ENCODE data around the gene NRK.
"Not testable (repeated sequence)": the region's sequence is repeated elsewhere in the genome, so short reads cannot be mapped to it uniquely, and the experiment has no call there.

Gene NRK

DNA sequence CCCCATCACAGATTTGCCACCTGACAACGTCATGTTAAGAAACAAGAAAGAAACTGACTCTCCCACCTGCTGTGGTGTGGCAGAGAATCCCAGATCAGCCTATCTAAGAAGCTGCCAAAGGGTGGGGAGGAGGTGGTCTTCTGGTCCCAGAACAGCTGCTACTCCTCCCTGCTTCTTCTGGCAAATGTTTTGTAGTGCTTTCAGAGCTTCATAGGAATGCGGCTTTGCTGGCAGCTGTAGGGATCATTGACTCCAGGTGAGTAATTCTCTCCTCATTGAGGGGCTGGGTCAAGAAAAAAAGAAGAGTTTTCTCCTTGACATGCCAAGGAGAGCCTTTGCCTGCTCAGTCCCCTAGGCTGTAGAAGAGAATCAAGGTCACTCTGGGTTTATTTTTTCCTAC lies 23.3 kb downstream of the NRK start:
- TF ChIP-seq, protein P1, sequence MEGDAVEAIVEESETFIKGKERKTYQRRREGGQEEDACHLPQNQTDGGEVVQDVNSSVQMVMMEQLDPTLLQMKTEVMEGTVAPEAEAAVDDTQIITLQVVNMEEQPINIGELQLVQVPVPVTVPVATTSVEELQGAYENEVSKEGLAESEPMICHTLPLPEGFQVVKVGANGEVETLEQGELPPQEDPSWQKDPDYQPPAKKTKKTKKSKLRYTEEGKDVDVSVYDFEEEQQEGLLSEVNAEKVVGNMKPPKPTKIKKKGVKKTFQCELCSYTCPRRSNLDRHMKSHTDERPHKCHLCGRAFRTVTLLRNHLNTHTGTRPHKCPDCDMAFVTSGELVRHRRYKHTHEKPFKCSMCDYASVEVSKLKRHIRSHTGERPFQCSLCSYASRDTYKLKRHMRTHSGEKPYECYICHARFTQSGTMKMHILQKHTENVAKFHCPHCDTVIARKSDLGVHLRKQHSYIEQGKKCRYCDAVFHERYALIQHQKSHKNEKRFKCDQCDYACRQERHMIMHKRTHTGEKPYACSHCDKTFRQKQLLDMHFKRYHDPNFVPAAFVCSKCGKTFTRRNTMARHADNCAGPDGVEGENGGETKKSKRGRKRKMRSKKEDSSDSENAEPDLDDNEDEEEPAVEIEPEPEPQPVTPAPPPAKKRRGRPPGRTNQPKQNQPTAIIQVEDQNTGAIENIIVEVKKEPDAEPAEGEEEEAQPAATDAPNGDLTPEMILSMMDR (IDR thresholded peaks at IDR 0.05; ENCODE audit: borderline replicate concordance, control extremely low read depth, extremely low read depth, insufficient read depth, missing control alignments) = no peak
- no peak for DNase-seq (ENCODE audit: low spot score)
- in situ Hi-C loops (cut with MboI; ENCODE audit: low sequenced_read_pairs, unreplicated experiment) = no loop called here

DNA sequence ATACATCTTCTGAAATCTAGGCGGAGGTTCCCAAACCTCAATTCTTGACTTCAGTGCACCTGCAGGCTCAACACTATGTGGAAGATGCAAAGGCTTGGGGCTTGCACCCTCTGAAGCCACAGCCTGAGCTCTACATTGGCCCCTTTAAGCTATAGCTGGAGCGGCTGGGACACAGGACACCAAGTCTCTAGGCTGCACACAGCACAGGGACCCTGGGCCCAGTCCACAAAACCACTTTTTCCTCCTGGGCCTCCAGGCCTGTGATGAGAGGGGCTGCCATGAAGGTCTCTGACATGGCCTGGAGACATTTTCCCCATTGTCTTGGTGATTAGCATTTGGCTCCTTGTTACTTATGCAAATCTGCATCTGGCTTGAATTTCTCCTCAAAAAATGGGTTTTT lies 27.8 kb downstream of the NRK start:
- in situ Hi-C loops (cut with MboI; ENCODE audit: low sequenced_read_pairs, unreplicated experiment); DNase-seq (ENCODE audit: low spot score): not testable (repeated sequence)

DNA sequence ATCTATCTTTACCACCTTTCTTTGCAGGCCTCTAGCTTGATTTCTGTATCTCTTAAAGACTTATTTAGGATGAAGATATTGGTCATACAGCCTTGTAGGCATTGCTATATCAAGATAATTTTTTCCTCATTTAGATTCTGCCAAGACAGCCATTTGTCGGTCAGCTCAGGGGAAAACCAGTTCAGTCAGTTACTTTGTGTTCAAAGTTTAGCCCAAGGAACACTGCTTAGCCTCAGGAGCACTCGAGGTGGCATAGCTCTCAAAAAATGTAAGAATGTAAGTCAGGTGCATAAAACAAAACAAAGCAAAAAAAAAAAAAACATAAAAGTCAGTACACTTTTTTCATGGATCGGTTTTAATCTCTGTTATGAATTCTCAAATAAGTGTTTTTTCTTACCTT lies 43.4 kb downstream of the NRK start:
- DNase-seq (ENCODE audit: low spot score) = no peak
- TF ChIP-seq, protein P1 (IDR thresholded peaks at IDR 0.05; ENCODE audit: borderline replicate concordance, control extremely low read depth, extremely low read depth, insufficient read depth, missing control alignments) = no peak
- in situ Hi-C loops (cut with MboI; ENCODE audit: low sequenced_read_pairs, unreplicated experiment) = no loop called here

DNA sequence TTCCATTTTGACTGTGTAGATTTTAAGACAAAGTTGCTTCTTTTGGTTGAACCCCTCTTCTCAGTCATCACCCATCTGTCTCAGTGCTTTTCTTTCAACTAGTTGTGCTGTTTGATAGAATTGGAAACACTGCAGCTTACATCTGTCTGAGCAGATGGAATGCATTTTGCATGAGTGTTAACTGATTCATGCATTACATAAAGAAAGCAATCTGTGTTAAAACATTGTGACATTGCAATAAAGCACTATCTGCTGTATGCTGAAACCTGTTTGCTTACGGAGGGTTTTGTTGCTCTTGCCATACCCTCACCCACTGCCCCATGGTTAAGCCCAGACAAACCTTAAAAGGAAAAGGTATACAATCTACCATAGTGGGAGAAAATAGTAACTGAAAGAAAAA lies 47.4 kb downstream of the NRK start:
- in situ Hi-C loops (cut with MboI; ENCODE audit: low sequenced_read_pairs, unreplicated experiment) = no loop called here
- no peak for DNase-seq (ENCODE audit: low spot score)
- TF ChIP-seq, protein P1 (IDR thresholded peaks at IDR 0.05; ENCODE audit: borderline replicate concordance, control extremely low read depth, extremely low read depth, insufficient read depth, missing control alignments) = no peak

DNA sequence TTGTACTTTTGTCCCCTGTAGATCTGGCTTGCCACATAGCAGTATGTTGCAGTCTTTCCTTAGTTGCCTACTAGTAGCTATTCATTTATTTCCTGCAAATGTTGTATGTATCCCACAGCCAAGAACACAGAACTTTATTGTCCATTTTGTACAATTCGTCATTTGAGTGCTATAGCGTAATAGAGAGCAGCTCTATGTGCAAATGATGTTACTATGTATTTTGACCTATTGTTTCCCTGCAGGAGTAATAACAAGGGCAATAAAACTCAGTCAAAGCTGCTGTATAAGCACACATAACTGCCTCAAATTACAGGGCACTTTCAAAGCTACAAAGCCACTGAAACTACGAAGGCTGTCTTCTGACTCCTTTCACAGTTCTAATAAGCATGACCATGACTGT lies 48.1 kb downstream of the NRK start:
- no peak for DNase-seq (ENCODE audit: low spot score)
- TF ChIP-seq, protein P1 (IDR thresholded peaks at IDR 0.05; ENCODE audit: borderline replicate concordance, control extremely low read depth, extremely low read depth, insufficient read depth, missing control alignments) = no peak
- in situ Hi-C loops (cut with MboI; ENCODE audit: low sequenced_read_pairs, unreplicated experiment) = no loop called here

- no peak for DNase-seq (ENCODE audit: low spot score)
- in situ Hi-C loops (cut with MboI; ENCODE audit: low sequenced_read_pairs, unreplicated experiment) = no loop called here
- TF ChIP-seq, protein P1 (IDR thresholded peaks at IDR 0.05; ENCODE audit: borderline replicate concordance, control extremely low read depth, extremely low read depth, insufficient read depth, missing control alignments) = no peak
These were observed 50.6 kb downstream of the NRK start for GRCh38 chrX:105872941-105873340.

GRCh38 chrX:105874790-105875189 lies 52.5 kb downstream of the NRK start:
- in situ Hi-C loops (cut with MboI; ENCODE audit: low sequenced_read_pairs, unreplicated experiment) = no loop called here
- no peak for DNase-seq (ENCODE audit: low spot score)
- TF ChIP-seq, protein P1 (IDR thresholded peaks at IDR 0.05; ENCODE audit: borderline replicate concordance, control extremely low read depth, extremely low read depth, insufficient read depth, missing control alignments) = no peak
